ENCODE results near the gene IPO4.

Gene IPO4

GRCh38 chr14:24188251-24189058, at the start of gene IPO4 (continued):
- TF ChIP-seq ZBTB11 (tag by site-specific recombination; conservative IDR thresholded peaks at IDR 0.05; ENCODE audit: low read depth) (peak; percentile 99), SALL2 (tag by site-specific recombination; IDR thresholded peaks at IDR 0.05; ENCODE audit: borderline replicate concordance) (0 out of 2 replicates have a peak, but pooled peaks have one; percentile 77), YY1 (tag by site-specific recombination; IDR thresholded peaks at IDR 0.05) (peak; percentile 71; the same call in 1 of the 2 replicates), ATF2 (tag by site-specific recombination; IDR thresholded peaks at IDR 0.05; ENCODE audit: low read depth) (no peak), WT1 (tag by site-specific recombination; IDR thresholded peaks at IDR 0.05) (peak; percentile 72), ZNF157 (tag by site-specific recombination; IDR thresholded peaks at IDR 0.05) (no peak)

GRCh38 chr14:24238123-24238522, 49.5 kb upstream of the IPO4 start:
- ChIA-PET POLR2A (interaction anchor here (0.5 to 1.7 kb wide), 4 partner anchors 9 to 97 kb away, joined by 3 to 6 read pairs (median 4); partner anchors contain the start of genes EMC9, MDP1 and RABGGTA), CTCF (interaction anchor here (1.3 to 2.4 kb wide), 3 partner anchors 59 to 70 kb away, joined by 5 to 15 read pairs (median 6); partner anchors contain the start of genes CIDEB, DHRS1 and NOP9)
- Histone ChIP-seq H3K27ac (ENCODE audit: extremely low read depth, low read depth, low read length) (no peak overlapping the region), H3K4me1 (ENCODE audit: control insufficient read depth, insufficient read depth, low read length) (peaks cover 7% of the 10 kb centered on the region), H3K9me3 (ENCODE audit: control insufficient read depth, insufficient read depth, low read depth, low read length) (no peaks in the 10 kb centered on the region), H3K36me3 (ENCODE audit: control insufficient read depth in 2 of 2, insufficient read depth in 1 of 2, low read length in 2 of 2) (peaks cover 13 to 74% of the 10 kb centered on the region in 2 experiments; a peak in 2 of 3 replicates), H3K4me3 (ENCODE audit: low read depth, low read length) (no peak overlapping the region)
- no peak for TF ChIP-seq GLIS1 (tag by site-specific recombination; IDR thresholded peaks at IDR 0.05)
- TF ChIP-seq ZNF596 (tag by site-specific recombination; IDR thresholded peaks at IDR 0.05), result no peak
- TF ChIP-seq PRDM10 (tag by site-specific recombination; IDR thresholded peaks at IDR 0.05), result no peak
- no peak for TF ChIP-seq ZNF791 (tag by site-specific recombination; IDR thresholded peaks at IDR 0.05)
- TF ChIP-seq ZNF157 (tag by site-specific recombination; IDR thresholded peaks at IDR 0.05), result no peak
- no peak for TF ChIP-seq ZNF623 (tag by site-specific recombination; IDR thresholded peaks at IDR 0.05)
- TF ChIP-seq ZNF626 (tag by site-specific recombination; IDR thresholded peaks at IDR 0.05), result no peak
